Dermis microvascular lymphatic vessel endothelial cell (primary cell): Measurements from ENCODE around the gene JAG1. TPM values are rescaled to one million over a fixed set of nuclear protein-coding genes. Genes with fewer than 3 reads are reported as not detected.
A peak's percentile ranks its signal among the peaks of the same experiment; 100 is the strongest.

Source experiments
- DNase-seq, 2 donors: peaks; one replicate each; pipeline versions ENCODE4 v3.0.0 to v3.0.0-alpha.2; 2010; ENCODE audit warnings: low read depth in 2 of 2
- total RNA-seq: library from RNA; depleted of rRNA; stranded (reverse); fragments of >200 nt; gene quantifications from 2 replicates; pipeline ENCODE4 v1.2.1, GENCODE V29; 2014

JAG1 gene
- total RNA-seq, 1 donor from 2014 or later = 104 TPM

- no peak for DNase-seq
Measured at GRCh38 chr20:10653599-10654249, 20.1 kb downstream of the JAG1 start.

- peak in 1 of 2 donors; percentile 36 for DNase-seq
Measured at GRCh38 chr20:10652660-10653261, 21.0 kb downstream of the JAG1 start.

GRCh38 chr20:10652185-10652584 lies 21.6 kb downstream of the JAG1 start:
- DNase-seq = no peak

GRCh38 chr20:10651227-10651990 lies 22.4 kb downstream of the JAG1 start:
- DNase-seq = peak in 1 of 2 donors; percentile 70

GRCh38 chr20:10649797-10650160 lies 24.0 kb downstream of the JAG1 start:
- DNase-seq = no peak

GRCh38 chr20:10649080-10649796 lies 24.6 kb downstream of the JAG1 start:
- no peak for DNase-seq

- DNase-seq = no peak
Measured at GRCh38 chr20:10648651-10649050, 25.1 kb downstream of the JAG1 start.

GRCh38 chr20:10647909-10648308 lies 25.9 kb downstream of the JAG1 start:
- no peak for DNase-seq

- DNase-seq = peak in 1 of 2 donors; percentile 32
Measured at GRCh38 chr20:10647471-10647870, 26.3 kb downstream of the JAG1 start.

GRCh38 chr20:10646886-10647420 lies 26.8 kb downstream of the JAG1 start:
- no peak for DNase-seq

- no peak for DNase-seq
Measured at GRCh38 chr20:10646006-10646405, 27.8 kb downstream of the JAG1 start.

GRCh38 chr20:10645205-10645570 lies 28.6 kb downstream of the JAG1 start:
- no peak for DNase-seq

- no peak for DNase-seq
Measured at GRCh38 chr20:10644458-10645204, 29.2 kb downstream of the JAG1 start.

GRCh38 chr20:10643560-10643873 lies 30.3 kb downstream of the JAG1 start:
- no peak for DNase-seq

- DNase-seq = peak; percentile 58 to 82
Measured at GRCh38 chr20:10642856-10643559, 30.8 kb downstream of the JAG1 start.

- no peak for DNase-seq
Measured at GRCh38 chr20:10641893-10642292, 31.9 kb downstream of the JAG1 start.

- DNase-seq = no peak
Measured at GRCh38 chr20:10641467-10641866, 32.3 kb downstream of the JAG1 start.

GRCh38 chr20:10640897-10641296 lies 32.9 kb downstream of the JAG1 start:
- no peak for DNase-seq

- no peak for DNase-seq
Measured at GRCh38 chr20:10639737-10640556, 33.9 kb downstream of the JAG1 start.
